ENCODE results near the gene SBK1.

Gene SBK1

GRCh38 chr16:28301154-28301553 is 8.8 kb downstream of the SBK1 start:
- TF ChIP-seq EZH2 (IDR thresholded peaks at IDR 0.05; ENCODE audit: borderline replicate concordance, low read length) (no peak), CTCF (IDR thresholded peaks at IDR 0.05; ENCODE audit: low read length) (no peak)
- no peaks in the 10 kb centered on the region for H3K9me2 ChIP-seq (ENCODE audit: low read depth, low read length)
- H4K20me1 ChIP-seq (ENCODE audit: insufficient read depth, low read length) = no peaks in the 10 kb centered on the region
- H3K4me1 ChIP-seq (ENCODE audit: insufficient read depth, low read length, severe bottlenecking) = no peaks in the 10 kb centered on the region
- no peak overlapping the region for H3K4me3 ChIP-seq (ENCODE audit: low read depth, low read length, poor library complexity, severe bottlenecking)
- no peak overlapping the region for H3K27ac ChIP-seq (ENCODE audit: low read depth, low read length, poor library complexity, severe bottlenecking)
- no peaks in the 10 kb centered on the region for H3K9me3 ChIP-seq (ENCODE audit: low read length)
- H3K4me2 ChIP-seq (ENCODE audit: low read length) = no peak overlapping the region
- H2AFZ ChIP-seq (ENCODE audit: low read length) = no peak overlapping the region
- H3K36me3 ChIP-seq (ENCODE audit: insufficient read depth, low read length) = no peaks in the 10 kb centered on the region
- no peaks in the 10 kb centered on the region for H3F3A ChIP-seq (ENCODE audit: insufficient read depth, low read length)
- 0 out of 2 replicates have a peak, but pooled peaks cover 6% of the 10 kb centered on the region for H3K27me3 ChIP-seq (ENCODE audit: insufficient read depth, low read length)
- no peak overlapping the region for H3K9ac ChIP-seq (ENCODE audit: low read length)
- H3K79me2 ChIP-seq (ENCODE audit: insufficient read depth, low read length) = no peaks in the 10 kb centered on the region

DNA sequence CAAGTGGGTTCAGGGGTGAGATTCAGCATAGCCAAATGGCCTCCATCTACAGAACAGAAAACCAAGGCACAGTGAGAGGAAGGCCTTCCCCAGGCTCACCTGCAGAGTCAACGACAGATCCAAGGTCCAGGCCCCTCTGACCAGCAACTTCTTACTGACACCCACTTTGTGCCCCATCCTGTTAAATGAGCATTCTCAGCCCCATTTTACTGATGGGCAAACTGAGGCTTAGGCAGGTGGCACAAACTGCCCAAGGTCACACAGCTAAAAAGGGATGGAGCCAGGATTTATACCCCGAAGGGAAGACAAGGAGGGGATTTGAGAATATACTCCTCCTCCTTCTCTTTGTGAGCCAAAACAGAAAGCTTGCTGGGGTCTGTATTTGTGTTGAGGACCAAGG is 9.3 kb downstream of the SBK1 start:
- Histone ChIP-seq H3K4me2 (ENCODE audit: low read length) (no peak overlapping the region), H2AFZ (ENCODE audit: low read length) (no peak overlapping the region), H3K36me3 (ENCODE audit: insufficient read depth, low read length) (no peaks in the 10 kb centered on the region), H3K9me2 (ENCODE audit: low read depth, low read length) (no peaks in the 10 kb centered on the region), H3K27me3 (ENCODE audit: insufficient read depth, low read length) (0 out of 2 replicates have a peak, but pooled peaks cover 6% of the 10 kb centered on the region), H3K79me2 (ENCODE audit: insufficient read depth, low read length) (no peaks in the 10 kb centered on the region), H3K9me3 (ENCODE audit: low read length) (no peaks in the 10 kb centered on the region), H4K20me1 (ENCODE audit: insufficient read depth, low read length) (no peaks in the 10 kb centered on the region), H3F3A (ENCODE audit: insufficient read depth, low read length) (no peaks in the 10 kb centered on the region), H3K9ac (ENCODE audit: low read length) (no peak overlapping the region), H3K27ac (ENCODE audit: low read depth, low read length, poor library complexity, severe bottlenecking) (no peak overlapping the region), H3K4me3 (ENCODE audit: low read depth, low read length, poor library complexity, severe bottlenecking) (no peak overlapping the region), H3K4me1 (ENCODE audit: insufficient read depth, low read length, severe bottlenecking) (no peaks in the 10 kb centered on the region)
- TF ChIP-seq CTCF (IDR thresholded peaks at IDR 0.05; ENCODE audit: low read length) (no peak), EZH2 (IDR thresholded peaks at IDR 0.05; ENCODE audit: borderline replicate concordance, low read length) (no peak)

- Histone ChIP-seq H3K27ac (ENCODE audit: low read depth, low read length, poor library complexity, severe bottlenecking) (no peak overlapping the region), H3K4me2 (ENCODE audit: low read length) (no peak overlapping the region), H3K4me3 (ENCODE audit: low read depth, low read length, poor library complexity, severe bottlenecking) (no peak overlapping the region), H3K9ac (ENCODE audit: low read length) (no peak overlapping the region), H3K4me1 (ENCODE audit: insufficient read depth, low read length, severe bottlenecking) (no peaks in the 10 kb centered on the region), H3K79me2 (ENCODE audit: insufficient read depth, low read length) (no peaks in the 10 kb centered on the region), H3K36me3 (ENCODE audit: insufficient read depth, low read length) (no peaks in the 10 kb centered on the region), H2AFZ (ENCODE audit: low read length) (no peak overlapping the region), H3K9me3 (ENCODE audit: low read length) (no peaks in the 10 kb centered on the region), H4K20me1 (ENCODE audit: insufficient read depth, low read length) (no peaks in the 10 kb centered on the region), H3F3A (ENCODE audit: insufficient read depth, low read length) (no peaks in the 10 kb centered on the region), H3K9me2 (ENCODE audit: low read depth, low read length) (no peaks in the 10 kb centered on the region), H3K27me3 (ENCODE audit: insufficient read depth, low read length) (0 out of 2 replicates have a peak, but pooled peaks cover 6% of the 10 kb centered on the region)
- TF ChIP-seq CTCF (IDR thresholded peaks at IDR 0.05; ENCODE audit: low read length) (no peak), EZH2 (IDR thresholded peaks at IDR 0.05; ENCODE audit: borderline replicate concordance, low read length) (no peak)
These were observed 10.8 kb downstream of the SBK1 start for GRCh38 chr16:28303132-28303531.
